GM19328 (cell line): ENCODE data around the gene ITPKC.

Experiments
- ATAC-seq: cut with Tn5 transposase; IDR thresholded peaks from one replicate; pipeline ENCODE4 v1.9.1; 2021; ENCODE audit warnings: mild to moderate bottlenecking, moderate library complexity; ENCODE audit not compliant: unreplicated experiment

The ITPKC gene

DNA sequence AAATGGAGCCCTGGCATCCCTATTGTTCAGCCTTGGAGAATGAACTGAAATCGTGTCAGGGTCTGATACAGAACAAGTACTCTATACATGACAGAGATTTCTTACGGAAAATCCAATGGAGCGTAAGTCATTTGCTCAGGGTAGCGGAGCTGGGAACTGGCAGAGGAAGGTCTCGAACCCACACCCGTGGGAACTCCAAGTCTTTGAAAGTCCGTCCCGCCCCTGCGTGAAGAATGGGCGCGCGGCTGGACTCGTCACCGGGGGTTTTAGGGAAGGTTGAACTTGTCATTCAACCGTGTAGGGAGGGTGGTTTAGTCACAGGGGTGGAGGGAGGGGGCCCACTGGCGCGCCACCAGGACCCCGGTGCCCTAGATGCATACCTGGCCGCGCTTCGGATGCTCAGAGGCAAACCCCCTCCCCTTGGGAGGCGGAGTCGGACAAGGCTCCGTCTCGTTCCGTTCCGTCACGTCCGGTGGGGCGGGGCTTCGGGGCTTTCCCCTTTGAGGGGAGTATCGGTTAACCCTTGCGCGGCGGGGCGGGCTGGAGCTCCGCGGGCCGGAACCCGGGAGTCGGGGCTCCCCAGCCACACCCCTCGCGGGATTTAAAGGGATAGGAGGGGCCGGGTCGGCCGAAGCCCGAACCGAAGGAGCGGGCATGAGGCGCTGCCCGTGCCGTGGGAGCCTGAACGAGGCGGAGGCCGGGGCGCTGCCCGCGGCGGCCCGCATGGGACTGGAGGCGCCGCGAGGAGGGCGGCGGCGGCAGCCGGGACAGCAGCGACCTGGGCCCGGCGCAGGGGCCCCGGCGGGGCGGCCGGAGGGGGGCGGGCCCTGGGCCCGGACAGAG lies at the start of gene ITPKC, which contains the start of gene COQ8B:
ITPKC (plus strand) TSS at position 631 of the 843 bp plus-strand sequence; CDS start at position 655, 24 bp downstream.
COQ8B (minus strand) TSS at position 405 of the 843 bp plus-strand sequence. CDS start 2,254 bp downstream, outside the sequence.
- peak; percentile 68 for ATAC-seq

DNA sequence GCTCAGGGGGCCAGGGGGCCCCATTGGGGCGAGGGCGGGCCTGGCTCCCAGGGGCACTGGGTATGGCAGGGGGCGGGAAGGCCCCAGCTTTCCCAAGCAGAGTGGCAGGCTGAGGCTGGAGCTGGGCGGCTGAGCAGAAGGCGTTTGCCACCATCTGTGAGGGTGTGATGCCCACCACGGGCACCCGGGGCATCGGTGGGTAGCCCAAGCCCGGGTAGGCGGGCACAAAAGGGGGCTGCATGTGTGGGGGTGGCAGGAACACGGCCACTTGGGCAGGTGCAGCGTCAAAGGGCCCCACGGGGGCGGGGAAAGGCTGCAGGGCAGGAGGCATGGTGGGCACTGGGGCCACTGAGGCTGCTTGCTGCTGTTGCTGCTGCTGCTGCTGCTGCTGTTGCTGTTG lies 49.3 kb upstream of the ITPKC start:
- ATAC-seq: no peak

GRCh38 chr19:40668991-40669614 lies 47.8 kb upstream of the ITPKC start:
- no peak for ATAC-seq

- no peak for ATAC-seq
Measured at GRCh38 chr19:40671404-40671803, 45.5 kb upstream of the ITPKC start.

DNA sequence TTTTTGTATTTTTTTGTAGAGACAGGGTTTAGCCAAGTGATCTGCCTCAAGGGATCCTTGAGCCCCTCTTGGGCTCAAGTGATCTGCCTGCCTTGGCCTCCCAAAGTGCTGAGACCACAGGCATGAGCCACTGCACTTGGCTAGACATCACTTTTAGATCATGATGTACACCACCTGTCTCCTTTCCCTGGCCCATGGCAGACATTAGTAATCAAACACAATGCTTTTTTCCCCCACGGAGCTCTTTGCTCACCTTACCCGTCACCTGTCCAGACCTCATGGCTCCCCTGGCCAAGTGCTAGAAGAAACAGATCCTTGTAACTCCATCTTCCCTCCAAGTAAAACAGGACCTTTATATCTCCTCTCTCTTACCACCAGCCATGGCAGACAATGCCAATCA lies 44.9 kb upstream of the ITPKC start:
- no peak for ATAC-seq

DNA sequence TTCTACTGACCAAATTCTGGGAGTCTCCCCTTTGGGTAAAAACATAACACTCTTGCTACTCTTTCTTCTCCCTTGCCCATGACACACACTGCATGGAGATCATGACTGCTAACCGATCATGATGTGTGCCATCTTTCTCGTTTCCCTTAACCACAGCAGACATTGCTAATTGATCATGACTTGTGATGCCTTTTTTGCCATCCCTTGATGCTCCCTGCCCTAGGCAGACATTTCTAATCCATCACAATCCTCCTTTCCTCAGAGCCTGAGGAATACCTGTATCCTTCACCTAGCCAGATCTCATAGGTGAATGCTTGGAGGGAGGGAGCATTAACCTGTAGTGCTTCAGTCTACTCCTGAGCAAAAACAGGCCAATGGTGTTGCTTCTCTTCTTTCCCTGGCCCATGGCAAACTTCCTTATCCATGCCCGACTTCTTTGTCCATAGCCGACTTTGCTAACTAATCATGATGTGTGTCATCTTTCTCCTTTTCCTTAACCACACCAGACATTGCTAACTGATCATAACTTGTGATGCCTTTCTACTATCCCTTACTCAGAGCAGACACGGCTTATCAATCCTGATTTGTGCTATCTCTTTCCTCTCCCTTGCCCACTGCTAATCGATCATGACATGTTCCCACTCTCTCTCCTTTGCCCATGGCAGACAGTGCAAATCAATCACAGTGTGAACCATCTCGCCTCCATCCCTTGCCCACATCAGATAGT lies 44.2 kb upstream of the ITPKC start:
- no peak for ATAC-seq

DNA sequence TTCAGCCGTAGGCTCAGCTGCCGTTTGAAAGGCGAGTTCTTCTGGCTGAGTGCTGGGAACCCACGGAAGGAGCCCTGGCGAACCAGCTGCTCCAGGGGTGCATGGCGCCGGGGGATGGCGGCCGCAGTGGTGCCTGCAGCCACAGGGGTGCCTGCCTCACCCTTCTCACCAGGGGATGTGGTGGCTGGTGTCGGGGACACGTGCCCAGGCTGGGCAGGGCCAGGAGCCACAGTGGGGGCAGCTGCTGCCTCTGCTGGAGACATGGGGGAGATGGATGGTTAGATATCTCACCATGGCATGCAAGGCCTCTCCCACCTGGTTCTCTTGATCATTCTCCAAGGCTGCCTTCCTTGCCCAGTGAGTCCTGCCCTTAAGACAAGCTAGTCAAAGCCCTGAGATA lies 43.5 kb upstream of the ITPKC start:
- ATAC-seq: no peak

DNA sequence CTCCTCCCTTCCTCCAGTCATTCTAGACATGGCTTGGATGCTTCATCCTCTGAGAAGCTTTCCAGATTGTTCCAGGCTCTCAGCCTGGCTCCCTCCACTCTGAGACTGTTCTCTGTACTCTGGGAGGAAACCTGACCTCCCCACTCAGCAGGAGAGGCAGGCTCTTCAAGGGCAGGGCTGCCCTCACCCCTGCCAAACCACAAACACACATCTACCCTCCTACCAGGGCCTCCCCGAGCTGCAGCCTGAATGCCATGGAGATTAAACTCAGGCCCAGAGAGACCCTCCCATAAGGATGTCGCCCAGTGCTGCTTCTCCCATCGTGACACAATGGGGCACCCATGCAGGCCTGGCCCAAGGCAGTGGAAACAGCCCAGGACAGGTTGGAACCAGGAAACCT lies 42.6 kb upstream of the ITPKC start:
- no peak for ATAC-seq

GRCh38 chr19:40677156-40677555 lies 39.8 kb upstream of the ITPKC start:
- ATAC-seq: no peak

GRCh38 chr19:40681039-40681438 lies 35.9 kb upstream of the ITPKC start:
- ATAC-seq: no peak

GRCh38 chr19:40682431-40682964 lies 34.4 kb upstream of the ITPKC start:
- ATAC-seq: no peak

GRCh38 chr19:40683437-40683836 lies 33.5 kb upstream of the ITPKC start:
- no peak for ATAC-seq

DNA sequence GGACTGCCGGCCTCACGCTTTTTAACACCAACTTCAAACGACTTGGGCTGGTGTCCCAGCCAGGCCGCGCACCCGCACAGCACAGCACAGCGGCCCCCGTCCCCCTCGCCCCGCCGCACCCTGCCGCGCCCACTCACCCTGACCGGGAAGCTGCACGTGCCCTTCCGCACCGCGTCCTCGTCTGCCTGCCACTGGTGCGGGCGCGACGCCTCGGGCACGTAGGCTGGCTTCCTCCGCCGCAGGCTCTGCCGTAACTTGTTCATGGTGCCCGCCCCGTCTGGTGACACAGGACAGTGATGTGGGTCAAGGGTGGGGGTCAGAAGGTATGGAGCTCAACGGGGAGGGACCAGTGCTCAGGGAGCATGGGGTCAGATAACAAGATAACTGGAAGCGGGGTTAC lies 32.6 kb upstream of the ITPKC start:
- no peak for ATAC-seq

DNA sequence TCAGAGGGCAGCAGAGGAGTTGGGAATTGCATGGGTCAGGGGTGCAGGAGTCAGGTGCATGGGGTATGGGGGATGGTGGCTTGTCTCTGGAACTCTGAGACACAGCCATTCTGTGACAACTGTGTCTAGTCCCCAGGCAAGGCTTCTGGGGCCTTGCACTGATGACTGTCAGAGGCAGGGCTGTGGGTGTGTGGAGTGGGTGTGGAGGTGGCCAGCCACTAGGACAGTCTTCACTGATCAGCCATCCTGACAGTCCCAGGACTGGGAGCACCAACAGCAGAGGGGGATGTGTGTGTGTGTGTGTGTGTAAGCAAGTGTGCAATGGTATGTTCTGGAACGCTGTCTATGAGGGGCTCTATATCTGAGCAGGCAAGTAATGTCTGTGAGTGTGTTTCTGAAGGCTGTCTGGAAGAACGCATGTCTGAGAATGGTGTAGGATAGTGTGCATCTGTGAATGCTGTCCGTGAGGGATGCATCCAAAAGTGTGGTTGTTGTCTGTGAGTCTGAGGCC lies 31.8 kb upstream of the ITPKC start:
- no peak for ATAC-seq

DNA sequence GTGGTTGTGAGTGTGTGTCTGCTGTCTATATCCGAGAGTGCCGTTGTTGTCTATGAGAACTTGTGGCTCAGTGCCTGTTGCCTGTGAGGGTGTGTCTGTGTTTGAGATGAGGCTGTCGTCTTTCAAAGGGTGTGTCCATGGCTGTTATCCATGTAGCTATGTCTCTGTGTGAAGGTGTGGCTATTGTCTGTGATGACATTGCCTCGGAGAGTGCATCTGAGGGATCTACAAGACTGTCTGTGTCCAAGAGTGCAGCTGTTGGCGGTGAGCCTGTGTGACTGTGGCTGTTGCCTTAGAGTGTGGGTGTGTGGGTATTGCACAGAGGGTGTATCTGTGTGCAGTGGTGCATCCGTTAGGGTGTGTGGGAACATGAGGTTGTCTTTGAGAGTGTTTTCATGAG lies 31.3 kb upstream of the ITPKC start:
- no peak for ATAC-seq

DNA sequence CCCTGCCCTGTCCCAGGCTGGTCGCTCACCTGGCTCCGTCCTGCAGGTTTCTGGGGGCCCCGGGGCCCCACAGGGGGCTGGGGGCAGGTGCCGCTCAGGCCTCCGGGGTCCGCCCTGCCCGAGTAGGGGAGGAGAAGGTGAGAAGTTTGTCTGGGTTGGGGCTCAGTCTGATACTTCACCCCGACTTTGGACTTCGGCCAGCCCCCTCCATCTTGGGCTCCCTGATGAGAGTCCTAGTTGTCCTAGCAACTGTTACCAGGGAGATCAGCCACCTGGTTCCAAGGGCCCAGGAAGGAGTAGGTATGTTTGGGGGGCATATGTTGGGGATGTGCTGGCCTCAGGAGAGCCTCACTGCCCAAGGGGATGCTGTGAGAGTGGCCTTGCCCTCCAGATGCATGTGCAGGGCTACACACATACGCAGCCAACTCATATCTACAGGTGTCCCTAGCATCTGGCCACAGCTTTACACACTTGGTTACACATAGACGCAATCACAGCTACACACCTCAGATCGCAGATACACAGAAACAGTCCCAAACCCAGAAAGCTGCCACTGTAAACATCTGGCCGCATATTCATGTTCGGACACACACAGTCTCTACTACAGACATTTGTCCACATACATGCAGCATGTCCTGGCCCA lies 29.9 kb upstream of the ITPKC start:
- ATAC-seq: no peak

- ATAC-seq: no peak
Measured at GRCh38 chr19:40687525-40688016, 29.3 kb upstream of the ITPKC start.

- ATAC-seq: no peak
Measured at GRCh38 chr19:40688309-40688708, 28.6 kb upstream of the ITPKC start.

GRCh38 chr19:40688987-40689338 lies 27.9 kb upstream of the ITPKC start:
- no peak for ATAC-seq

DNA sequence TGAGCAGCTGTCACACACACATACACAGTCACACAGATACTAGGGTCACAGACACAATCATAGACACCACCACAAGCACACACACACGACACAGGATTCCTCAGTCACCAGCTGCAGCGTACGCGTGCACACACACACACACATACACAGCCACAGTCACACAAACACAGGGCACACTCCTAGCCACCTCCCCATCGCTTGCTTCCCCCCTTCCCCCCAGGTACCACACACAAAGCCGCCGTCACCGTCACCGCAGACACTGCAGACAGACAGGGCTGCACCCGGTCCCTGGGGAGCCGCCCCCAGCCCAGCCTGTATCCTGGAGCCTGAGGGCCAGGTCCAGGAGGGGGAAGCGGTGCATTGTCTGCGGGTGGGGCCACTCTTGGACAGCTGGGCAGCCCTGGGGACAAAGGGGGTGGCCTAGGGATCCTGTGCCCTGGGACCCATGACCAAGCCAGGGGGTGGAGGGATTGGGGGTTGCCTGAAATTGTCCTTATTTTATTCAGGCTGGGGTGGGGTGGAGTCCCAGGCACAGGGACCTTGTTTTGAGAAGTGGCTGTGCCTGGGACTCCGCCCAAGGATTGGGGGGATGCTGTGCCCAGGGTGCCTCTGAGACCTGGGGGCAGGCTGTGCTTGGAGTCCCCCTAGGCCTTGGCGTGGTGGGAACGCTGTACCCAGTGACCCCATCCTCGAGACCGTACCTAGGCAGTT lies 27.4 kb upstream of the ITPKC start:
- ATAC-seq: no peak
